HG03139 (cell line): ENCODE results near the gene THEMIS.
"Not testable (repeated sequence)": the region's sequence is repeated elsewhere in the genome, so short reads cannot be mapped to it uniquely, and the experiment has no call there.

ENCODE experiments used
- ATAC-seq: cut with Tn5 transposase; IDR thresholded peaks from one replicate; pipeline ENCODE4 v1.9.1; 2021; ENCODE audit not compliant: unreplicated experiment

The THEMIS gene

GRCh38 chr6:127900935-127901334 lies at the start of gene THEMIS:
Gene THEMIS, minus strand, starts transcription at chr6:127901058. Its CDS starts 126 bp downstream, at chr6:127900932.
- no peak for ATAC-seq

GRCh38 chr6:127949251-127949650 lies 48.4 kb upstream of the THEMIS start:
- no peak for ATAC-seq

- ATAC-seq, result no peak
These were observed 45.5 kb upstream of the THEMIS start for GRCh38 chr6:127946388-127946787.

GRCh38 chr6:127945434-127946097 lies 44.7 kb upstream of the THEMIS start:
- ATAC-seq, result no peak

- ATAC-seq, result no peak
These were observed 40.4 kb upstream of the THEMIS start for GRCh38 chr6:127941228-127941627.

GRCh38 chr6:127939442-127940066 lies 38.7 kb upstream of the THEMIS start:
- no peak for ATAC-seq

GRCh38 chr6:127938701-127939100 lies 37.8 kb upstream of the THEMIS start:
- no peak for ATAC-seq

GRCh38 chr6:127937747-127938146 lies 36.9 kb upstream of the THEMIS start:
- no peak for ATAC-seq

- no peak for ATAC-seq
These were observed 36.2 kb upstream of the THEMIS start for GRCh38 chr6:127937102-127937501.

- no peak for ATAC-seq
These were observed 34.1 kb upstream of the THEMIS start for GRCh38 chr6:127934956-127935355.

- no peak for ATAC-seq
These were observed 33.3 kb upstream of the THEMIS start for GRCh38 chr6:127933852-127934840.

- ATAC-seq, result no peak
These were observed 32.3 kb upstream of the THEMIS start for GRCh38 chr6:127933137-127933536.

- no peak for ATAC-seq
These were observed 31.9 kb upstream of the THEMIS start for GRCh38 chr6:127932708-127933107.

GRCh38 chr6:127926441-127926840 lies 25.6 kb upstream of the THEMIS start:
- not testable (repeated sequence) for ATAC-seq

GRCh38 chr6:127924440-127924839 lies 23.6 kb upstream of the THEMIS start:
- ATAC-seq, result no peak

GRCh38 chr6:127924031-127924430 lies 23.2 kb upstream of the THEMIS start:
- ATAC-seq, result no peak

- ATAC-seq, result no peak
These were observed 22.3 kb upstream of the THEMIS start for GRCh38 chr6:127923135-127923534.

- ATAC-seq, result no peak
These were observed 21.1 kb upstream of the THEMIS start for GRCh38 chr6:127921982-127922381.

GRCh38 chr6:127920804-127921203 lies 19.9 kb upstream of the THEMIS start:
- ATAC-seq, result no peak

- no peak for ATAC-seq
These were observed 17.9 kb upstream of the THEMIS start for GRCh38 chr6:127918506-127919427.

- no peak for ATAC-seq
These were observed 16.9 kb upstream of the THEMIS start for GRCh38 chr6:127917766-127918165.
